HepG2 (cell line): ENCODE measurements around the gene BCAR3.

Experiments
- BHLHE40 ChIP-seq: IDR thresholded peaks from 2 replicates; pipeline ENCODE4 v1.6.1; 2011; ENCODE audit warnings: low read length, improper control_type of control experiment
- HCFC1 ChIP-seq: fragments of 150-350 bp; IDR thresholded peaks from 2 replicates; pipeline ENCODE4 v1.6.1; 2014; ENCODE audit warnings: low read depth, low read length
- HMG20A ChIP-seq: IDR thresholded peaks from 2 replicates; pipeline ENCODE4 v1.6.1; 2016; ENCODE audit warnings: borderline replicate concordance
- KAT8 ChIP-seq: IDR thresholded peaks from 2 replicates; pipeline ENCODE4 v1.6.1; 2016; ENCODE audit warnings: missing genetic modification reagents, missing compliant biosample characterization
- SP2 ChIP-seq: sonication (generic); formaldehyde crosslinking; IDR thresholded peaks from 2 replicates; pipeline ENCODE4 v1.5.1; 2020; ENCODE audit warnings: mild to moderate bottlenecking, missing genetic modification reagents
- SRSF9 ChIP-seq: fragments of 200-400 bp; formaldehyde crosslinking; IDR thresholded peaks from 2 replicates; pipeline ENCODE4 v1.6.1; 2018; ENCODE audit warnings: borderline replicate concordance, mild to moderate bottlenecking, low read depth, low read length; ENCODE audit not compliant: insufficient read depth, poor library complexity, severe bottlenecking
- ZNF12 ChIP-seq: sonication (generic); formaldehyde crosslinking; IDR thresholded peaks from 2 replicates; pipeline ENCODE4 v1.5.0; 2020; ENCODE audit warnings: missing genetic modification reagents
- TF ChIP-seq, protein P1 (sequence below): sonication (generic); formaldehyde crosslinking; IDR thresholded peaks from 2 replicates; pipeline ENCODE4 v1.9.0; 2021; ENCODE audit warnings: missing genetic modification reagents, borderline replicate concordance

DNA sequence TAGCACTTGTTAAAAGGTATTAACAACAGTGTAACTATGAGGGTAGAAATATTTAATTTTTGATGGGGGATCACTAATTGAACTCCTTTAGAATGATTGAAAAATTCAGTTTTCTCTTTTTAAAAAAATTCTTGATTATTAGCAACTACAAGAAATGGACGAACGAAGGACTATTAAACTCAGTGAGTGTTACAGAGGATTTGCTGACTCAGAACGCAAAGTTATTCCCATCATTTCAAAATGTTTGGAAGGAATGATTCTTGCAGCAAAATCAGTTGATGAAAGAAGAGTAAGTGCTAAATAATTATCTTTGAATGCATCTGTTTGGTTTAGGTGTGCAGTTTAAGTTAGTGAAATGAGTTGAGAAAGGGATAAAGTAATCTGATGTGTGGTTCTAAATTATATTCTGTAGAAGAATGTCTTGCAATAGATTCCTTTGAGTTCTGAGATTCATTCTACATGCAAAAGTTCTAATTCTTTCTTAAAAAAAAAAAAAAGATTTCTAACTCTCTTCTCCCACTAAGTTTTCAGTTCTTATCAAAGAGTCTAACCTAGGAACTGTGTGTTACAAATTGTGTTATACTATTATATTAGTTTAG, 148.8 kb downstream of the BCAR3 start:
- no peak for TF ChIP-seq SP2 (CRISPR knock-in tag)
- no peak for TF ChIP-seq ZNF12 (CRISPR knock-in tag)
- no peak for TF ChIP-seq HCFC1
- TF ChIP-seq SRSF9, result no peak
- TF ChIP-seq, protein P1, sequence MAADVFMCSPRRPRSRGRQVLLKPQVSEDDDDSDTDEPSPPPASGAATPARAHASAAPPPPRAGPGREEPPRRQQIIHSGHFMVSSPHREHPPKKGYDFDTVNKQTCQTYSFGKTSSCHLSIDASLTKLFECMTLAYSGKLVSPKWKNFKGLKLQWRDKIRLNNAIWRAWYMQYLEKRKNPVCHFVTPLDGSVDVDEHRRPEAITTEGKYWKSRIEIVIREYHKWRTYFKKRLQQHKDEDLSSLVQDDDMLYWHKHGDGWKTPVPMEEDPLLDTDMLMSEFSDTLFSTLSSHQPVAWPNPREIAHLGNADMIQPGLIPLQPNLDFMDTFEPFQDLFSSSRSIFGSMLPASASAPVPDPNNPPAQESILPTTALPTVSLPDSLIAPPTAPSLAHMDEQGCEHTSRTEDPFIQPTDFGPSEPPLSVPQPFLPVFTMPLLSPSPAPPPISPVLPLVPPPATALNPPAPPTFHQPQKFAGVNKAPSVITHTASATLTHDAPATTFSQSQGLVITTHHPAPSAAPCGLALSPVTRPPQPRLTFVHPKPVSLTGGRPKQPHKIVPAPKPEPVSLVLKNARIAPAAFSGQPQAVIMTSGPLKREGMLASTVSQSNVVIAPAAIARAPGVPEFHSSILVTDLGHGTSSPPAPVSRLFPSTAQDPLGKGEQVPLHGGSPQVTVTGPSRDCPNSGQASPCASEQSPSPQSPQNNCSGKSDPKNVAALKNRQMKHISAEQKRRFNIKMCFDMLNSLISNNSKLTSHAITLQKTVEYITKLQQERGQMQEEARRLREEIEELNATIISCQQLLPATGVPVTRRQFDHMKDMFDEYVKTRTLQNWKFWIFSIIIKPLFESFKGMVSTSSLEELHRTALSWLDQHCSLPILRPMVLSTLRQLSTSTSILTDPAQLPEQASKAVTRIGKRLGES (CRISPR knock-in tag), result no peak
- no peak for TF ChIP-seq KAT8
- no peak for TF ChIP-seq BHLHE40
- no peak for TF ChIP-seq HMG20A (CRISPR knock-in tag)
